ENCODE measurements around the gene MTSS2.

- TF ChIP-seq CTCF (IDR thresholded peaks at IDR 0.05; ENCODE audit: poor library complexity) (no peak), EZH2phosphoT487 (IDR thresholded peaks at IDR 0.05; ENCODE audit: low read depth, severe bottlenecking, unreplicated experiment) (no peak), EZH2 (IDR thresholded peaks at IDR 0.05; ENCODE audit: borderline replicate concordance) (no peak)
Measured at GRCh38 chr16:70709457-70709856, 23.6 kb upstream of the MTSS2 start.

All from hepatocyte (in vitro differentiated cells).